Kidney (tissue), 14 donors: ENCODE results near the gene KRTAP3-2. TPM values are rescaled to one million over a fixed set of nuclear protein-coding genes. Genes with fewer than 3 reads are reported as not detected.

Experiments used
- DNase-seq, 5 donors: peaks; one replicate each; pipeline ENCODE4 v3.0.0-alpha.2; 2013 to 2020
- FAIRE-seq: peaks from 2 replicates; lab custom pipeline; 2012; peaks lifted over from hg19 to GRCh38; lab: Jason Lieb, UNC
- H3K27ac ChIP-seq, 2 donors: one replicate each; pipeline ENCODE4 v1.7.0; 2013; ENCODE audit warnings: low read depth in 2 of 2, low read length in 2 of 2, inconsistent platforms in 1 of 2
- H3K27me3 ChIP-seq: one replicate; pipeline ENCODE4 v1.7.1; 2013; ENCODE audit warnings: low read length, inconsistent platforms; ENCODE audit not compliant: control insufficient read depth, insufficient read depth
- H3K36me3 ChIP-seq, 3 donors: one replicate each; pipeline versions ENCODE4 v1.7.0 to v1.7.1; 2013; ENCODE audit warnings: low read length in 3 of 3, control low read depth in 1 of 3, inconsistent platforms in 1 of 3; ENCODE audit not compliant: insufficient read depth in 3 of 3, control insufficient read depth in 2 of 3
- H3K4me1 ChIP-seq, 3 donors: one replicate each; pipeline versions ENCODE4 v1.7.0 to v1.7.1; 2013; ENCODE audit warnings: low read length in 3 of 3, inconsistent platforms in 1 of 3, low read depth in 1 of 3; ENCODE audit not compliant: control insufficient read depth in 2 of 3, insufficient read depth in 2 of 3
- H3K4me3 ChIP-seq, 3 donors: one replicate each; pipeline versions ENCODE4 v1.7.0 to v1.8.1; 2013; ENCODE audit warnings: low read length in 3 of 3, control low read depth in 1 of 3, inconsistent platforms in 1 of 3
- H3K9ac ChIP-seq, 3 donors: one replicate each; pipeline versions ENCODE4 v1.7.0 to v1.7.1; 2013; ENCODE audit warnings: low read length in 3 of 3, control low read depth in 1 of 3, inconsistent platforms in 1 of 3
- H3K9me3 ChIP-seq, 3 donors: one replicate each; pipeline versions ENCODE4 v1.7.0 to v1.7.1; 2013; ENCODE audit warnings: low read length in 3 of 3, control low read depth in 1 of 3, inconsistent platforms in 1 of 3; ENCODE audit not compliant: control insufficient read depth in 2 of 3, insufficient read depth in 1 of 3
- intact Hi-C: fragments of 100-400 bp; cut with DNase I; formaldehyde crosslinking; loops from one replicate; pipeline ENCODE4 v1.11.1; 2022
- polyA plus RNA-seq: library from polyadenylated mRNA; stranded (reverse); fragments of 350-450 nt; fragmentation: Illumina TruSeq; extraction: RNeasy Lipid Tissue Mini Kit (QIAGEN cat#74804); gene quantifications from one replicate; pipeline ENCODE4 v1.2.3, GENCODE V29; 2014; ENCODE audit warnings: low read depth, low replicate concordance; ENCODE audit not compliant: insufficient read depth
- total RNA-seq: library from RNA; stranded (reverse); fragmentation: NEBNext Ultra II Directional; extraction: Animal tissue kit (Norgen Biotek cat#: 25700); gene quantifications from one replicate; pipeline ENCODE4 v1.2.1, GENCODE V29; 2021
- TF ChIP-seq, protein P1 (sequence below): IDR thresholded peaks from 3 replicates; pipeline ENCODE4 v1.5.1; 2012; ENCODE audit warnings: mild to moderate bottlenecking, moderate library complexity, borderline replicate concordance; ENCODE audit not compliant: insufficient read depth; ENCODE audit errors: extremely low read depth
- donor health status: control.
- donor health status: control.
- donor health status: control.
- donor health status: control.
- donor health status: control.
- donor health status: DM: yes; HTN: yes; CAD: no.
- donor health status: Normal renal cell carcinoma (clear cell type).

KRTAP3-2 gene
- total and polyA plus RNA-seq, 2 donors from 2014 or later = not detected

DNA sequence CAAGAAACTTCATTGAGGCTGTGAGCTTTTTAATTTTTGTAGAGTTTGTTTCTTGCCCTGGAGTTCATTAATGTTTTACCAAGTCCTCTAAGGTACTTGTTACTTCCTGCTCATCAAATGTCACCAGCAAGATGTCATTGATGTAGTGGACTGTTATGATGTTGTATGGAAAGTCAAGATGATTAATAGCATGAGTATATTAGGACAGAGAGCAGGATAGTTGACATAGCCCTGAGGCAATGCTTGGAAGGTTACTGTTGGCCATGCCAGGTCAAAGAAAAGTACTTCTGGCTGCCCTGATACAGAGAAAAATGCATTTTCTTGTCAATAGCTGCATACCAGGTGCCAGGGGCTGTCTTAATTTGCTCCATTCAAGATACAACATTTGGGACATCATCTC lies 20.6 kb upstream of the KRTAP3-2 start:
- Histone ChIP-seq H3K4me1 (no peaks in the 10 kb centered on the region), H3K27ac (no peak overlapping the region), H3K36me3 (no peaks in the 10 kb centered on the region), H3K9me3 (peaks cover 0 to 9% (median 0%) of the 10 kb centered on the region in 3 donors), H3K4me3 (no peak overlapping the region), H3K27me3 (no peaks in the 10 kb centered on the region), H3K9ac (no peak overlapping the region)
- TF ChIP-seq, protein P1, sequence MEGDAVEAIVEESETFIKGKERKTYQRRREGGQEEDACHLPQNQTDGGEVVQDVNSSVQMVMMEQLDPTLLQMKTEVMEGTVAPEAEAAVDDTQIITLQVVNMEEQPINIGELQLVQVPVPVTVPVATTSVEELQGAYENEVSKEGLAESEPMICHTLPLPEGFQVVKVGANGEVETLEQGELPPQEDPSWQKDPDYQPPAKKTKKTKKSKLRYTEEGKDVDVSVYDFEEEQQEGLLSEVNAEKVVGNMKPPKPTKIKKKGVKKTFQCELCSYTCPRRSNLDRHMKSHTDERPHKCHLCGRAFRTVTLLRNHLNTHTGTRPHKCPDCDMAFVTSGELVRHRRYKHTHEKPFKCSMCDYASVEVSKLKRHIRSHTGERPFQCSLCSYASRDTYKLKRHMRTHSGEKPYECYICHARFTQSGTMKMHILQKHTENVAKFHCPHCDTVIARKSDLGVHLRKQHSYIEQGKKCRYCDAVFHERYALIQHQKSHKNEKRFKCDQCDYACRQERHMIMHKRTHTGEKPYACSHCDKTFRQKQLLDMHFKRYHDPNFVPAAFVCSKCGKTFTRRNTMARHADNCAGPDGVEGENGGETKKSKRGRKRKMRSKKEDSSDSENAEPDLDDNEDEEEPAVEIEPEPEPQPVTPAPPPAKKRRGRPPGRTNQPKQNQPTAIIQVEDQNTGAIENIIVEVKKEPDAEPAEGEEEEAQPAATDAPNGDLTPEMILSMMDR = no peak
- DNase-seq (no peak), FAIRE-seq (no peak)
- intact Hi-C loops = no loop called here

GRCh38 chr17:41019415-41019814 lies 19.7 kb upstream of the KRTAP3-2 start:
- Histone ChIP-seq H3K4me1 (no peaks in the 10 kb centered on the region), H3K36me3 (no peaks in the 10 kb centered on the region), H3K27ac (no peak overlapping the region), H3K9me3 (peaks cover 0 to 9% (median 0%) of the 10 kb centered on the region in 3 donors), H3K27me3 (no peaks in the 10 kb centered on the region), H3K9ac (no peak overlapping the region), H3K4me3 (no peak overlapping the region)
- DNase-seq (no peak), FAIRE-seq (no peak)
- TF ChIP-seq, protein P1 = no peak
- intact Hi-C loops = no loop called here

DNA sequence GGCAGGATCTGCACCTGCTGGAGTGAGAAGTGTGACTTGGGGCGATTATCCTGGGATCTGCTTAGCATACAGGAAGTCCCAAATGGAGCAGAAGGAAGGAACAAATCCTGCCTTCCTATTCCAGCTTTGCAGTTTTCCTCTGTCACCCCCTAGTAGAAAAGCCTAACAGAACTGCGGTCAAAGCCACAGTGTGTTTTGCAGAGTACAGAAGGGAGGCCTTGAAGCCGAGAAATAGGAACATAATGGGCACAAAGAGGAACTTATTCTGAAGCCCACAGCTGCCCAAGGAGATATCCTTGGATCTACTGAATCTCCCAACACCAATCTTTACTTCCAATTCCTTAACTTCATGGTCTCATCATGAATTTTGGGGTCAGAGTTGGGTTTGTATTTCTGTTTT lies 18.8 kb upstream of the KRTAP3-2 start:
- no peaks in the 10 kb centered on the region for H3K27me3 ChIP-seq

More for the DNA sequence above, 18.8 kb upstream of the KRTAP3-2 start:
- TF ChIP-seq, protein P1 = no peak
- Histone ChIP-seq H3K36me3 (no peaks in the 10 kb centered on the region), H3K9ac (no peak overlapping the region), H3K4me1 (no peaks in the 10 kb centered on the region), H3K9me3 (peaks cover 0 to 9% (median 0%) of the 10 kb centered on the region in 3 donors), H3K4me3 (no peak overlapping the region), H3K27ac (no peak overlapping the region)
- DNase-seq = no peak
- intact Hi-C loops = no loop called here
- FAIRE-seq = no peak
